Psoas muscle (tissue), 8 donors: ENCODE measurements around the gene ACOT9. TPM values are rescaled to one million over a fixed set of nuclear protein-coding genes. Genes with fewer than 3 reads are reported as not detected.

ENCODE experiments used
- ATAC-seq, 4 donors: fragments of 200-7000 bp; cut with Tn5 transposase; one replicate each; pipeline ENCODE4 v1.9.1; 2020; ENCODE audit warnings: moderate library complexity in 3 of 4, mild to moderate bottlenecking in 2 of 4
- DNase-seq, 2 donors: peaks; one replicate each; pipeline ENCODE4 v3.0.0-alpha.2; 2020
- H3K27ac ChIP-seq: fragments of 200-600 bp; one replicate; pipeline ENCODE4 v1.8.0; 2022
- H3K27me3 ChIP-seq, 3 donors: fragments of 200-600 bp in 1 of 3; one replicate each; pipeline versions ENCODE4 v1.6.1 to v1.8.0; 2013 to 2022; ENCODE audit warnings: low read length in 2 of 3, mild to moderate bottlenecking in 2 of 3, moderate library complexity in 1 of 3; ENCODE audit not compliant: insufficient read depth in 3 of 3
- H3K36me3 ChIP-seq, 2 donors: fragments of 200-600 bp in 1 of 2; one replicate each; pipeline versions ENCODE4 v1.6.1 to v1.8.0; 2013 to 2022; ENCODE audit warnings: low read depth in 1 of 2, mild to moderate bottlenecking in 1 of 2, moderate library complexity in 1 of 2; ENCODE audit not compliant: insufficient read depth in 1 of 2
- H3K4me1 ChIP-seq: fragments of 200-600 bp; one replicate; pipeline ENCODE4 v1.8.0; 2022
- H3K4me3 ChIP-seq: fragments of 200-600 bp; one replicate; pipeline ENCODE4 v1.8.0; 2022; ENCODE audit warnings: mild to moderate bottlenecking
- H3K9me3 ChIP-seq: fragments of 200-600 bp; one replicate; pipeline ENCODE4 v1.8.0; 2022
- CTCF ChIP-seq: fragments of 200-600 bp; IDR thresholded peaks from one replicate; pipeline ENCODE4 v1.8.0; 2022; ENCODE audit warnings: antibody characterized with exemption
- WGBS, 3 donors: extraction: QIAGEN DNeasy Blood & Tissue Kit; methylation state at CpG; one replicate each; pipeline versions ENCODE4 v1.1.6 to v1.1.7; 2013; 5-methylcytosine and 5-hydroxymethylcytosine counted together
- intact Hi-C, 2 donors: fragments of 100-400 bp; cut with DNase I; formaldehyde crosslinking; loops; one replicate each; pipeline versions ENCODE4 v1.11.0 to v1.14.2; 2022
- polyA plus RNA-seq, 3 donors: library from polyadenylated mRNA; stranded (reverse); fragments of 200-250 nt; gene quantifications; one replicate each; pipeline ENCODE4 v1.2.3, GENCODE V29; 2013
- total RNA-seq, 4 donors: library from RNA; stranded (reverse); fragmentation: NEBNext Ultra II Directional in 2 of 4; extraction: Animal tissue kit (Norgen Biotek cat#: 25700) in 2 of 4; gene quantifications; one replicate each; pipeline versions ENCODE4 v1.2.1 to v1.2.4, GENCODE V29; 2021 to 2023
- donor health status: healthy with polysubstance abuse.
- donor health status: DM: no; HTN: no; CAD: no; lungs with moderate emphysema.
- donor health status: Bipolar disorder and iron deficiency.
- donor health status: healthy.
- donor health status: DM: yes; HTN: yes; CAD: no.
- donor health status: DM: no; HTN: no; CAD: no.
- donor health status: DM: no; HTN: no; CAD: no.
- donor health status: DM: yes; HTN: yes; CAD: no.

The ACOT9 gene
- total and polyA plus RNA-seq, 7 donors = 21.7 to 58.9 (median 34.4) TPM

- Histone ChIP-seq H3K27me3 (no peaks in the 10 kb centered on the region), H3K4me3 (no peak overlapping the region), H3K27ac (no peak overlapping the region), H3K9me3 (no peaks in the 10 kb centered on the region), H3K4me1 (no peaks in the 10 kb centered on the region), H3K36me3 (peaks cover 0 to 26% of the 10 kb centered on the region in 2 donors)
- intact Hi-C loops = no loop called here
- no peak for TF ChIP-seq CTCF
- 35 to 79% (median 68%) methylated on average over 1 of the region's 1 CpG for WGBS, 3 donors
- ATAC-seq (no peak), DNase-seq (no peak)
Measured at GRCh38 chrX:23670528-23670927, 72.5 kb downstream of the ACOT9 start.

GRCh38 chrX:23668335-23668734, 74.7 kb downstream of the ACOT9 start:
- DNase-seq = no peak
- Histone ChIP-seq H3K4me1 (no peaks in the 10 kb centered on the region), H3K36me3 (peaks cover 0 to 11% of the 10 kb centered on the region in 2 donors), H3K27ac (peak overlapping the region; percentile 78), H3K4me3 (peak overlapping the region; percentile 74), H3K27me3 (no peaks in the 10 kb centered on the region), H3K9me3 (no peaks in the 10 kb centered on the region)
- intact Hi-C loops = no loop called here
- 5 to 25% (median 15%) methylated on average over 3 of the region's 3 CpGs for WGBS, 3 donors
- ATAC-seq = no peak
- no peak for TF ChIP-seq CTCF

- ATAC-seq (peak; percentile 97 to 100 (median 99)), DNase-seq (peak; percentile 90 to 95)
- Histone ChIP-seq H3K9me3 (no peaks in the 10 kb centered on the region), H3K27me3 (no peaks in the 10 kb centered on the region), H3K27ac (peak within 1 kb of the TSS; percentile 78), H3K4me1 (no peaks in the 10 kb centered on the region), H3K4me3 (peak within 1 kb of the TSS; percentile 74), H3K36me3 (peaks cover 0 to 11% of the 10 kb centered on the region in 2 donors)
- WGBS, 3 donors = 0 to 30% (median 0%) methylated on average over 23 to 72 of the region's 73 CpGs
- intact Hi-C loops = no loop called here
- no peak for TF ChIP-seq CTCF
Measured at GRCh38 chrX:23667239-23668177, 75.6 kb downstream of the ACOT9 start, which contains the start of gene PRDX4. PRDX4 (plus strand) TSS chrX:23667493; CDS start chrX:23667571, 78 bp downstream.

- ATAC-seq (no peak), DNase-seq (no peak)
- H3K4me1 ChIP-seq = no peaks in the 10 kb centered on the region
- H3K9me3 ChIP-seq = no peaks in the 10 kb centered on the region
- H3K4me3 ChIP-seq = no peak overlapping the region
- no peak for TF ChIP-seq CTCF
- WGBS, 3 donors = 83 to 97% (median 94%) methylated on average over 15 to 16 of the region's 16 CpGs
- H3K27me3 ChIP-seq = no peaks in the 10 kb centered on the region
- H3K27ac ChIP-seq = peak overlapping the region; percentile 78
- intact Hi-C loops = no loop called here
- peaks cover 0 to under 1% of the 10 kb centered on the region in 2 donors for H3K36me3 ChIP-seq
Measured at GRCh38 chrX:23666282-23666681, 76.8 kb downstream of the ACOT9 start.
